Measurements from ENCODE around the gene DACT1. TPM values are rescaled to one million over a fixed set of nuclear protein-coding genes. Genes with fewer than 3 reads are reported as not detected.

Gene DACT1
- total RNA-seq, 2 donors from 2014 or later: 13.7 to 18.8 TPM

DNA sequence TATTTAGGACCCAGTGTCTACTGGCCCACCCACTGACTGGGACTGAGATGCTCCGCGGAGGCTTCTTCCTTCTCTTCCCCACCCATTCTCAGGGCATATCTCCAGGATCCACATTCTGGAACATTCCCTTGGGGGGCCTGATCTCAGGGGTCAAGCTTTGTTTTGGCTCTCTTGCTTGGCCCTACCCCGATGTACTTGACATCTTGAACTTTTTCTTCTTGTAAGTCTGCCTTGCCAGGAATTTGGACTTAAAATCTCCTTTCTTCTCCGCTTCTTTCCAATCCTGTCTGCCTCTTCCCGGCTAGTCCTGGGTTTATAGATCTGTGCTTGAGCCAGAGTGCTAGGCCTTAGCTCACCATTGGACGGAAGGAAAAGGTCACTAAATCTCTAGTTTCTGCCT, 22.1 kb downstream of the DACT1 start:
- intact Hi-C loops (cut with DNase I): no loop called here
- peak; percentile 82 for DNase-seq (ENCODE audit: low spot score)

DNA sequence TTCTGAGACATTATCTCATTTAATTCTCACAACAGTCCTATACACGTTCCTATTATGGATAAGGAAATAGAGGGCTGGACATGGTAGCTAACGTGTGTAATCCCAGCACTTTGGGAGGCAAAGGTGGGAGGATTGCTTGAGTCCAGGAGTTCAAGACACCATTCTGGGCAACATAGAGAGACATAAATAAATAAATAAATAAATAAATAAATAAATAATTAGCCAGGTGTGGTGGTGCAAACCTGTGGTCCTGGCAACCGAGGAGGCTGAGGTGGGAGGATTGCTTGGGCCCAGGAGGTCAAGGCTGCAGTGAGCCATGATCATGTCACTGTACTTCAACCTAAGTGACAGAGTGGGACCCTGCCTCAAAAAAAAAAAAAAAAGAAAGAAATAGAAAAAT, 22.6 kb downstream of the DACT1 start:
- intact Hi-C loops (cut with DNase I): no loop called here
- DNase-seq (ENCODE audit: low spot score): no peak

DNA sequence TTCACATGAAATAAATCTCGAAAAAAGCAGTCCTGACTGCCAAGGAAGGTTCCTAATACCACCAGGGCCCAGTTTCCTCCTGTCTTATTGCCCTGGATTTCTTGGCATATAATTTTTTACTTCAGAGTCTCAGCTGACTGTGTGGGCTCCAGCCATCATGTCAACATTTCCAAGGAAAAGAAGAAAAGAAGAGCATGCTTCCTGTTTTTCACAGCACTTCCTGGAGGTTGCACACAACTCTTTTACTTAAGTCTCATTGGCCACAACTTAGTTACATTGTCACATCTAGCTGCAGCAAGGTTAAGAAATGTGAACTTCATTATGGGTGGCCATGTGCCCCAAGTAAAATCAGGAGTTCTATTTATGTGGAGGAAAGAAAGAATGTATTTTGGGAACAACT, 24.3 kb downstream of the DACT1 start:
- DNase-seq (ENCODE audit: low spot score): no peak
- intact Hi-C loops (cut with DNase I): no loop called here

DNA sequence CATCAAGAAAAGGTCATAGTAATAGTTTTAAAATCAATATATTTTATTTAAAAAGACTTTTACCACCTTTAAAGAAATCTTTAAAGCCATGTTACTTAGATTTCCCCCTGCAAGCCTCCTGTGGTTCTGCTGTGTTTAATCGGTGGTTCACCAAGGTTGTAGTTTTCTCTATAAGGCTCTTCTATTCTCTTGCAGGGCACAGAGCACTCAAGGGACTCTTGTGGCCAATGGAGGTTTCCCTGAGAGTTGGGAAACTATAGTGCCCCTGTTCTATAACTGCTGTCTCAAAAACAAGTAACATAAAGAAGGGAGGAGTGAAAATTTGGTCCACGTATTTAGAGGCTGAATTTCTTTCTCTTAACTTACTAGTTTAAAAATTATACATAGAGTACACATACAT, 25.0 kb downstream of the DACT1 start:
- no peak for DNase-seq (ENCODE audit: low spot score)
- intact Hi-C loops (cut with DNase I): no loop called here

DNA sequence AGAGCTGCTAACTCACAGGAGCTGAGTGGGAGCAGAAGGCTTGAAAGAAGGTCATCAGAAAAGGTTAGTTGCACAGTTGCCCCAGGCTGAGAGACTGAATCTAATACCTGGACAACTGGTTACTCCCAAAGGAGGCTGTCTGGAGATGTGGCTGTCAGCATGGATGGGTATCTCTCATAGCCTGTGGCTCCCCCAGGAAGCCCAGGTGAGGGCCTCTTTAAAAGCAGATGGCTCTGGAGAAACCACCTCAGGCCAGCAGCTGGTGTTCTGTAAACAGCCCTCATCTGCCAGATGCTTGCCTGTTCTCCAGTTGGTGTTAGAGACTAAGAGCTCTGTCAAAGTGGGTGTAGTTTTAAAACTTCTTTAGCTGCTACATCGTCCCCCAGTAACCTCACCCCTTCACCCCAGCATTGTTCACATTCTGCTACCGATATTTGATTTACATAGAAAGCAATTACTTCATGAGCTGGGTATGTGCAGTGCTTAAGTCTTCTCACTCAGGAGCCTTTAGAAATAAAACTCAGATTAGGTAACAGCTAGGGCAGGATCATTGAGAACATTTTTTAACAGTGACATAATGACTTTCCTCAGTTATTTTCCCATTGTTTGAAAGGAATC, 25.8 kb downstream of the DACT1 start:
- DNase-seq (ENCODE audit: low spot score): no peak
- intact Hi-C loops (cut with DNase I): no loop called here

DNA sequence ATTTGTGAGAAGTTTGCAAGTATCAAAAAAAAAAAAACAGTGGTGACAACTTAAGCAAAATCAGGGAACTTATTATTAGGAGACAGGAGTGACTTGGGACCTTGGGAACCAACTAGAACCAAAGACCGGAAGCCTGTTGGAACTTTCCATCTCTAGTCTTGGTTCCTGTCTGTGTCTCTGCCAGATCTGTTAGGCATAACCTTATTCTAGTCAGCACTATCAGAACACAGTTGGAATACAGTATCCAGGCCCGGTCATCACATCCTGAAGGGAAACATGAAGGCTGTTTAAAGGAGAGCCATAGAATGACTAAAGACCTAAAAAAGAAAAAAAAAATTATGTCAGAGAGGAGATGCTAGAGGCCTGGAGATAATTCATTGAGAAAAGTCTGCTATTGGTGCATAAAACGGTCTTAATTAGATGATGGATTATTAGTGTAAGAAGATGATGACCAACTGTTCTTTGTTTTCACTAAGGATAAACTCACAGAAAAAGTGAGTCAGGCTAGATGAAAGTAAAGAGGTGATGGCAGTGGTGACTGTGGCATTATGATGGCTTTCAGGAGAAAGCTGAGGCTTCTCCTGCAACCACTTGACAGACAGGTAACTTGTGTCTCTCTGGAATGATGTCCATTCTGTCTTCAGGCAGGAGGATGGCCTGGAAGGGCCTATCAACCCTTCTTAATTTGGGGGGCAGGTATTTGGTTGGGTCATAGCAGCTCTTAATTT, 28.2 kb downstream of the DACT1 start:
- intact Hi-C loops (cut with DNase I): no loop called here

DNA sequence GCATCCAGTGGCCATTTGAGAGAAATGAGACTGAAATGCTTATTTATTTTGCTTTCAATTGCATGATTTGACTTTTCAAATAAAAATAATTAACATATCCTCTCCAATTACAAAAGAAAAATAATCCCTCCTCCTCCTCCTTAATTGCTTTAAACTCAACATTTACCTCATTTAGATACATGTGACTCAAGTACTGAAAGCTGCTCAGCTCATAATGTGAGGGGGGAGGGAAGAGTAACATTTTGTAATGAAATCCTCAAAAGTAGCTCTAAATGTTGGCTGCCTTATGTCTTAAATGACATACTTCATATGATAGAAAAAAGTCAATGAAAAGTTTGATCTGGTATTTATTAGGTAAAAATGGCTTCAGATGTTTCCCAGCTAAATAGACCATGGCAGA, 29.0 kb downstream of the DACT1 start:
- DNase-seq (ENCODE audit: low spot score): no peak
- intact Hi-C loops (cut with DNase I): no loop called here

More for the DNA sequence above, 28.2 kb downstream of the DACT1 start:
- DNase-seq (ENCODE audit: low spot score): no peak

DNA sequence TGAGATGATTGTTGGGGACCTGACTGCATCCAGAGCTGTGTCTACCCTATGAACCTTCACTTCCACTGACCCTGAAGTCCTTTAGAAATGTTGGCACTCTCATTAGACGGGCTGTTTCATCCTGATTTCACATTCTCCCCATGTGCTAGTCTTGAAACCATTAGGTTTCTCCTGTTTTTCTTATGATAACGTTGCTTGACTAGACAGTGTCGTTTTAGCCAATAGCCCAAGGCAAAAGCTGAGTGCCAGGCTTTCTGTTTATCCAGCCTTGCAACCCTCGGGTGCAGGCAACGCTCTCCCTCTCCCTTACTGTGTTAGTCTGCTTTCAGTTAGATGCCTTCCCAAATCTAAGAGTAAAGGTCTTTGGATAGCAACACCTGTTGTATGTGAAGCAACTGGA, 30.1 kb downstream of the DACT1 start:
- intact Hi-C loops (cut with DNase I): no loop called here
- no peak for DNase-seq (ENCODE audit: low spot score)

DNA sequence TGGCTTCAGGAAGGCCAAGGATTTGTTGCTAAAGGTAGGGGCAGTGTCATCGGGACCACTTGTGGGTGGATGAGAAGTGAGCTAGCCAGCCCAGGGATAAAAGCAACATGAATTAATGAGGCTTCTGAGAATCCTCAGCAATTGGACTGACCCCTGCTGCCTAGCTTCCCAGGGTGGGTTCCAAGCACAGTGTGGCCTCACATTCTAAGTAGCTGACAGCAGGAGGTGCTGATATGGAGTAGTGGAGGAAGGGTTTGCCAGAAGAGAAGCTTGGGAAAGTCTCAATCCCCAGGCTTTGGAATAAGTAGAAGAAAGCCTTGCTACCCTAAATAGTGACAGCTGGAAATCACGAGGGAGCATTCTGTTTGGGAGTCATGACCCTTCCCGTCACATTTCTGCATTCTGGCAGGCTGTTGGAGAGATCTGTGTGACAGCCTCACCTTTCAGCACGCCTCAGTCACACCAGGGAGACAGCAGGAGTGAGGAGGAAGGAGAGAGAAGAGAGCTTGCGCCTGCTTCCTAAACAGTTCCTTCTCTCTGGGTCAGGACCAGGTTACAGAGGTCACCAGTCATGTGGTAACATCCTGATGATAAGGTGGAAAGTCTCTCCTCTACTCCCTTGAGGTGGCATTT, 31.2 kb downstream of the DACT1 start:
- DNase-seq (ENCODE audit: low spot score): no peak
- intact Hi-C loops (cut with DNase I): no loop called here

DNA sequence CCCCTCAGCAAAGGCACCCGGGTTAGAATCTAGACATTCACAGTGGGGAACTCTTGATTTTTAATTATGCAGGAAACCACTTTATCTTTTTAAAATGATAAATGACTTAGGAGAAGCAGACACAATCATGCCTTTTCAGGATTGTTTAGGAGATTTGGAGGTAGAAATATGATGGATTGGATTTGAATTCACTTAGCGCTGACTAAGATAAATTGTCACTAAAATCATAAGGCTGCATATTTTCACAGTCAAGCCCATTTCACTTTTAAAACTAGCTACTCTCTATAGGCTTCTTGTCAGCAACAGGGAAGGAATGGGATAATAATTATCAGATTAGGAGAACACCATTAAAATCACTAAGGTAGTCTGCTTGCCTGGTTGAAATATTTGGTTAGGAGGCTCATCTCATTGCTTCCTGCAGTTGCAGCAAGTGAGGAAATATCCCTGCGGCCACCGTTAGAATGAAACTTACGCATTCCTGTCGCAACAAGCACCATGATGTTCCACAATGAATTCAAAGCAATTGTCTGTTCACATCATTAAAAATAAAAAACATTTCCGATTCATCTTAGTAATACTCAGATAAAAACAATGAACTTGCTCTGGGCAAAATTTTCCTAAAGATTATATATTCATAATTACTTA, 31.9 kb downstream of the DACT1 start:
- intact Hi-C loops (cut with DNase I): no loop called here
- DNase-seq (ENCODE audit: low spot score): no peak

DNA sequence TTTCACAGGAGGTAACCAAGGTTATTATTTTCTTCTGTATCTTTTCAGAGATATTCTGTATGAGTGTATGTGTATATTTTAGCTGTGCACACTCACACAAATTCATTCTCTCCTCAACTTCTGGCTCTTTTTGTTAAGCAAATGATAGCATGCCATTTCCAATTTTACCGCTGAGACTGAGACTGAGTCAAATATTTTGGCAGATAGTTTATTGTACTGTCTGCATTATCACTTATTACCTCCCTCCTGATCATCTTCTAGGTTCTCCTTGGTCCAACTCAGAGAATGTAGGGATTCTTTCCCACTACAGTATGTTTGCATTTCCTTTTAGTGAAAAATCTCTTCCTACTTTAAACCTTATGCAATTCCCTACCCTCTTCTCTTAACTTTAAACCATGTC, 33.3 kb downstream of the DACT1 start:
- intact Hi-C loops (cut with DNase I): no loop called here
- no peak for DNase-seq (ENCODE audit: low spot score)

DNA sequence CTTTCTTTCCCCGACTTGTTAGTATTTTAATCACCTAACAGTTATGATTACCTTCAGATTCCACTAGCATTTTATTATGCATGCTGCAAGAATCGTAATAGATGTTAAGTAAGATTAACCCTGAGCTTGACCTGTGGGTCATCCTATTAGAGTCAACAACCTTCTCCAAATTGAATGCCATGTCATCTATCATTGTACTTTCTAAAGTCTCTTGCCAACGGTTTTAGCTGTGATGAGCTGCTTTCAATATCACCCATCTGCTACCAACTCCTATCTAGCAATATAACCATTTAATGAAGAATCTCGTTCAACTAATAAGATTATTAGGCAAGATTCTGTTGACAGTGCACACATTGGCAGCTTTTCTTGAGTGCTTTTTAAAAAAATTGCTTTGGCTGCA, 33.7 kb downstream of the DACT1 start:
- intact Hi-C loops (cut with DNase I): no loop called here
- DNase-seq (ENCODE audit: low spot score): no peak

DNA sequence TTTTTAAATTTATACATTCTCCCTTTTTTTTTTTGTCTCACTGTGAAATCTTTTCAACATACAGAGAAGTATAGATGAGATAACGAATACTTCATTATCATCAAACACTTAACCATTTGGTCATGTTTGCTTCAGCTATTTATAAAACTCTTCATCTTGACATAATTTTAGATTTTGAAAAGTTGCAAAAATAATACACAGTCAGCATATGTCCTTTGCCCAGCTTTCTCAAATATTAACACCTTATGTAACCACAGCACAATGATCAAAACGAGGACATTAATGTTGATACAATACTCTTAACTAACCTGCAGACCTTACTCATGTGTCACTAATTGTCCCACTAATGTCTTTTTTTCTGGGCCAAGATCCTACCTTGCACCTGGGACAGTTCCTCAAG, 36.0 kb downstream of the DACT1 start:
- no peak for DNase-seq (ENCODE audit: low spot score)
- intact Hi-C loops (cut with DNase I): no loop called here

DNA sequence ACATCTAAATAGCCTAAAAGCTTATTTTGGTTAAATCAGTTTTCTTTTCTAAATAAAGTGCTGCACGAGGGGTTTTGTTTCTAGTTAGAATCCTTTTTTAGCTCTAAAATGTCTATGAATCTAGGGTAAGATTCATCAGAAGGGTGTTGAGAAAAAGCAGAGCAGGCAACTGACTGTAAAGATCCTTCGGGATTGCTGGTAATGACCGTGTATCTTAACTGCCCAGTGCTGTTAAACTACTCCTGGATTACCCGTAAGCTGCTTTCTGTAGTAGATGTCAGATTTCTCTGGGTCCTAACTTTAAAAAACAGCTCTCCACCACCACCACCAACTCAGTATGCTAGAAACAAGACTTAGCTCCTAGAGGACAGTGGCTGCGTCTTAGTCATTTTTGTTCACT, 39.2 kb downstream of the DACT1 start:
- intact Hi-C loops (cut with DNase I): no loop called here
- no peak for DNase-seq (ENCODE audit: low spot score)

DNA sequence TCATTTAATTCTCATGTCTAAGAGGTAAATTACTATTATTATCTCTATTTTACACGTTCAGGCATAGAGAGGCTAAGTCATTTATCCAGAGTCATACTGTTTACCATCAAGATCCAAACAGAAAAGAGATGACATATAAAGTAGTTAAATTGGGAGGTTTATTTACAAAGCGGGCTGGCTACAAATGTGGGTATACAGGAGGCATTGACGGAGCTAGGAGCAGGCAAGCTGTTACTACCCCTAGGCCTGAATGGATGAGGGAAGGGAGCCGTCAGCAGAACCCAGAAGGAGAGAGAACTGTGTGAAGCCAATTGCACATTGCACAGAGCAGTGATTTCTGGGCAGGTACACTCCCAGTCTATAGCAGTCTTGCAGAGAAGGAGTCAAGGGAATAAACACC, 39.8 kb downstream of the DACT1 start:
- intact Hi-C loops (cut with DNase I): no loop called here

DNA sequence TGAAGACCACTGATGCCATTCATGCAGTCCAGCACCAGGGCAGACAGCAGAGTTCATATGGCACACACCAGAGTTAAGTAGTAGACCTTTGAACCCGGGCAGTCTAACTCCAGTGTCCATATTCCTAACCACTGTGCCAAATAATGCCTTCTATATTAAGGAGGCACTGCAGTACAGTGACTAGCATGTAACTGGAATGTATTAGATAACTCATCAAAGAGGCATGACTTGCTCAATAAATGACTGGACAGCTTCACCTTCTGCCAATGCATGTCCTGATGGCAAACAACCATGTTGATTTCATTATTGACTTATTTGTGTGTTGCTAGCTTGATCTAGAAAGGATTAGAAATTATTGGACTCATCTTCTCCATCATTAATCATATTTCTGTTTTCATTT, 40.2 kb downstream of the DACT1 start:
- intact Hi-C loops (cut with DNase I): no loop called here
- DNase-seq (ENCODE audit: low spot score): no peak

More for the DNA sequence above, 39.8 kb downstream of the DACT1 start:
- DNase-seq (ENCODE audit: low spot score): no peak

DNA sequence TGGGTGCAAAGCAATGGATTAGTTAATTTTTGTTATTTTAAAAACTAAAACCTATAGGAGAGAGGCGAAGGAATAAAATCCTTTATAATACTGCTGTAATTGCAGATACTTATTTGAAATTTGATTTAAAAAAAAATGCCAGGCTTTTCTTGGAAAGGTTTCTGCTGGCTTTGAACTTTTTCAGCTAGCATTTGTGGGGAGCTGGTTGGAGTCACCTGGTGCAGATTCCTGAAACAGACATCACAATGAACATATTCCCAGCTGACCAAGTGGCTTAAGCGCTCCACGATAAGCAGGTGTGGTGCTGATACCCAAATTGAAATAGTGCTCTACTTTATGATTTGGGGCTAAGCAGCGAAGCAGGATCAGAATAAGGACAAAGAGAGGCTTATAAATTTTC, 42.9 kb downstream of the DACT1 start:
- DNase-seq (ENCODE audit: low spot score): no peak
- intact Hi-C loops (cut with DNase I): no loop called here

DNA sequence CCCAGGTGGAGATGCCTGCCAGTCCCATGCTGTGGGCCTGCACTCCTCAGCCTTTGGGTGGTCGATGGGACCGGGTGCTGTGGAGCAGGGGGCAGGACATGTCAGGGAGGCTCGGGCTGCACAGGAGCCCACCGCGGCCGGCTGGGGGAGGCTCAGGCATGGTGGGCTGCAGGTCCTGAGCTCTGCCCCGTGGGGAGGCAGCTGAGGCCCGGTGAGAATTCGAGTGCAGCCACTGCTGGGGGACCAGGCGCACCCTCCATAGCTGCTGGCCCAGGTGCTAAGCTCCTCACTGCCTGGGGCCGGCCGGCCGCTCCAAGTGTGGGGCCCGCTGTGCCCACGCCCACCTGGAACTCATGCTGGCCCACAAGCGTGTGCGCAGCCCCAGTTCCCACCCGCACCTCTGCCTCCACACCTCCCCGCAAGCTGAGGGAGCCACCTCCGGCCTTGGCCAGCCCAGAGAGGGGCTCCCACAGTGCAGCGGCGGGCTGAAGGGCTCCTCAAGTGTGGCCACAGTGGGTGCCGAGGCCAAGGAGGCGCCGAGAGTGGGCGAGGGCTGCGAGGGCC, 49.6 kb downstream of the DACT1 start:
- intact Hi-C loops (cut with DNase I): no loop called here

DNA sequence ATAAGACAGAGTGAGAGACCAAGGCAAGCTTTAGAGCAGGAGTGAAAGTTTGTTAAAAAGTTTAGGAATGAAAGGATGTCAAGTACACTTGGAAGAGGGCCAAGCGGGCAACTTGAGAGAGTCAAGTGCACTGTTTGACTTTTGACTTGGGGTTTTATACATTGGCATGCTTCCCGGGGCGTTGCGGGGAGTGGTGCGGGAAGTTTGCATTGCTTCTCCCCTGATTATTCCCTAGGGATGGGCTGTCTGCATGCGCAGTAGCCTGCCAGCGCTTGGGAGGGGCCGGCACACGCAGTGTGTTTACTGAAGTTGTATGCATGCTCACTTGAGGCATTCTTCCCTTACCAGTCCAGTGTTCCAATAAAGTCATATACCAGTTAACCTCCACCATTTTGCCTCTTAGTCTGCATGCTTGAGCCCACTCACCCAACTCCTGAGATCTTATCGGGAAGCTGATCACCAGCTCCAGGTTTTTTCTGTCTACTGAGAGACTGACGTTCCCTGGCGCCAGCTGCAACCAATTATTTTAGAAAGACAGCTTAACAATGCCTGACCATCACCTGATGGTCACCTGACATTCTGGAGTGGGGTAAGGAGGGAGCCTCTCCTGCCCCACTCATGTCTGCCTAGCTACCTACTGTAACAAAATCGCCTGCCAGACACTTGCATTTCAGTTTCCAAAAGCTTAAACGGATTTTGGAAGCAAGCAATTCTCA, 53.2 kb downstream of the DACT1 start:
- DNase-seq (ENCODE audit: low spot score): no peak
- intact Hi-C loops (cut with DNase I): no loop called here

More for the DNA sequence above, 49.6 kb downstream of the DACT1 start:
- no peak for DNase-seq (ENCODE audit: low spot score)

DNA sequence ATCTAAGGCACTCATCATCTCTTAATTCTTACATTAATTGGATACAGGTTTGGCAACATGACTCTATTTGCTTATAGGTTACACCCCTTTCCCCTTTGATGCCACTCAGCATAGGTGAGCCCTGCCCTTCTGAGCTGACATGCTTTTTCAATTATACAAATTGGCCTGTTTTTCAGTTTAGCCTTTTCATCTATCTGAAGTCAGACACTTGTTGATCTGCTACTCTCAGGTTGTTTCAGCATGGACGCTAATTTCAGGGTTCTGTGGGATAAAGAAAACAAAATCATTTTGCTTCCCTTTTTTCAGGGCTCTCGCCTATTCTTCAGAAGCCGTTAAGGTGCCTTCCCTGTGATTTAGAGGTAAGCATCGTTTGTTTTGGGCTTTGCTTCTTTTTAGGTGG, 55.3 kb downstream of the DACT1 start:
- DNase-seq (ENCODE audit: low spot score): no peak
- intact Hi-C loops (cut with DNase I): no loop called here
